SU-DHL-6 (cell line): ENCODE data around the gene GMDS.
"Not testable (repeated sequence)": the region's sequence is repeated elsewhere in the genome, so short reads cannot be mapped to it uniquely, and the experiment has no call there.

Experiments
- H2AFZ ChIP-seq: fragments of 200-600 bp; sonication (generic); 2 replicates; pipeline ENCODE4 v1.6.1; 2014; ENCODE audit warnings: low read depth, mild to moderate bottlenecking, moderate library complexity, mixed read lengths, antibody characterized with exemption, low read length; ENCODE audit not compliant: severe bottlenecking
- H3F3A ChIP-seq: fragments of 200-600 bp; shearing (Covaris generic); 2 replicates; pipeline ENCODE4 v1.6.0; 2016; ENCODE audit warnings: antibody characterized with exemption, mild to moderate bottlenecking; ENCODE audit not compliant: insufficient read depth
- H3K27ac ChIP-seq: fragments of 200-600 bp; sonication (generic); 2 replicates; pipeline ENCODE4 v1.5.1; 2016; ENCODE audit warnings: low read depth, mild to moderate bottlenecking, low read length, moderate library complexity, mixed read lengths
- H3K27me3 ChIP-seq: fragments of 200-600 bp; sonication (generic), shearing (Covaris generic); 2 replicates; pipeline ENCODE4 v1.6.0; 2014; ENCODE audit warnings: mild to moderate bottlenecking, low read length
- H3K36me3 ChIP-seq: fragments of 200-600 bp; sonication (generic); 2 replicates; pipeline ENCODE4 v1.6.1; 2014; ENCODE audit warnings: mild to moderate bottlenecking, low read length, mixed read lengths
- H3K4me2 ChIP-seq: fragments of 300-600, 200-600 bp; shearing (Covaris generic), sonication (generic); 2 replicates; pipeline ENCODE4 v1.6.0; 2014; ENCODE audit warnings: low read length, low read depth, mild to moderate bottlenecking; ENCODE audit not compliant: poor library complexity, severe bottlenecking
- H3K4me3 ChIP-seq: fragments of 200-600 bp; sonication (generic); 2 replicates; pipeline ENCODE4 v1.5.1; 2014; ENCODE audit warnings: antibody characterized with exemption, low read length, mild to moderate bottlenecking, mixed read lengths; ENCODE audit not compliant: insufficient read depth, poor library complexity, severe bottlenecking
- H3K79me2 ChIP-seq: fragments of 200-600 bp; sonication (generic); 2 replicates; pipeline ENCODE4 v1.6.1; 2014; ENCODE audit warnings: mild to moderate bottlenecking, low read length, moderate library complexity; ENCODE audit not compliant: insufficient read depth
- H3K9ac ChIP-seq: fragments of 200-600 bp; sonication (generic); 2 replicates; pipeline ENCODE4 v1.7.0; 2014; ENCODE audit warnings: mild to moderate bottlenecking, low read length
- H3K9me2 ChIP-seq: fragments of 200-600 bp; sonication (generic); replicated peaks from 2 replicates; pipeline ENCODE4 v1.6.1; 2014; ENCODE audit warnings: low read length; ENCODE audit not compliant: insufficient read depth
- H3K9me3 ChIP-seq: fragments of 200-600 bp; sonication (generic); 2 replicates; pipeline ENCODE4 v1.6.1; 2014; ENCODE audit warnings: low read length, mixed read lengths; ENCODE audit not compliant: insufficient read depth
- H4K20me1 ChIP-seq: fragments of 200-600 bp; sonication (generic); 2 replicates; pipeline ENCODE4 v1.6.1; 2014; ENCODE audit warnings: low read depth, mild to moderate bottlenecking, antibody characterized with exemption, low read length, moderate library complexity, mixed read lengths
- CTCF ChIP-seq: fragments of 200-600 bp; sonication (generic); IDR thresholded peaks from one replicate; pipeline ENCODE4 v1.5.1; 2017; ENCODE audit warnings: antibody characterized with exemption, mild to moderate bottlenecking, low read length, moderate library complexity; ENCODE audit not compliant: insufficient read depth, poor library complexity, severe bottlenecking
- EZH2phosphoT487 ChIP-seq: fragments of 200-600 bp; sonication (generic), shearing (Covaris generic); conservative IDR thresholded peaks from 2 replicates; pipeline ENCODE4 v1.6.1; 2018; ENCODE audit warnings: mild to moderate bottlenecking, antibody characterized with exemption, low read length, moderate library complexity, mixed read lengths

The GMDS gene

GRCh38 chr6:1696463-1696850 lies 548.9 kb downstream of the GMDS start:
- no peaks in the 10 kb centered on the region for H3K27me3 ChIP-seq

GRCh38 chr6:1695546-1696462 lies 549.6 kb downstream of the GMDS start:
- Histone ChIP-seq H3K9me2 (no peaks in the 10 kb centered on the region), H3K27me3 (no peaks in the 10 kb centered on the region), H4K20me1 (no peaks in the 10 kb centered on the region), H2AFZ (no peak overlapping the region), H3K9me3 (no peaks in the 10 kb centered on the region), H3K4me2 (no peak overlapping the region), H3F3A (no peaks in the 10 kb centered on the region), H3K27ac (no peak overlapping the region), H3K36me3 (peaks cover 5% of the 10 kb centered on the region; the same call in 1 of the 2 replicates), H3K4me3 (no peak overlapping the region), H3K9ac (no peak overlapping the region), H3K79me2 (no peaks in the 10 kb centered on the region)
- TF ChIP-seq CTCF, result no peak

More at GRCh38 chr6:1696463-1696850, 548.9 kb downstream of the GMDS start:
- Histone ChIP-seq H3K4me2 (no peak overlapping the region), H3K27ac (no peak overlapping the region), H3F3A (no peaks in the 10 kb centered on the region), H4K20me1 (no peaks in the 10 kb centered on the region), H3K4me3 (no peak overlapping the region), H3K9ac (no peak overlapping the region), H3K79me2 (no peaks in the 10 kb centered on the region), H2AFZ (no peak overlapping the region), H3K9me2 (no peaks in the 10 kb centered on the region), H3K36me3 (peaks cover 5% of the 10 kb centered on the region; the same call in 1 of the 2 replicates), H3K9me3 (no peaks in the 10 kb centered on the region)
- no peak for TF ChIP-seq EZH2phosphoT487
- TF ChIP-seq CTCF, result no peak

- H3K9ac ChIP-seq, H3K27me3 ChIP-seq, H3K4me2 ChIP-seq, H4K20me1 ChIP-seq, H2AFZ ChIP-seq, H3K36me3 ChIP-seq, H3K9me2 ChIP-seq, H3K27ac ChIP-seq, H3F3A ChIP-seq, H3K9me3 ChIP-seq, H3K79me2 ChIP-seq, H3K4me3 ChIP-seq: not testable (repeated sequence)
These were observed 553.6 kb downstream of the GMDS start for GRCh38 chr6:1691828-1692227.

- not testable (repeated sequence) for H3K4me2 ChIP-seq, H4K20me1 ChIP-seq, H3K4me3 ChIP-seq, H3K79me2 ChIP-seq, H3F3A ChIP-seq, H3K9ac ChIP-seq, H3K9me2 ChIP-seq, H3K36me3 ChIP-seq, H3K9me3 ChIP-seq, H3K27ac ChIP-seq, H3K27me3 ChIP-seq, H2AFZ ChIP-seq
These were observed 554.7 kb downstream of the GMDS start for GRCh38 chr6:1690656-1691055.
